Activated T-cell treated with anti-CD3 and anti-CD28 coated beads for 4 hours (primary cell): ENCODE data around the gene CYREN.
A peak's percentile ranks its signal among the peaks of the same experiment; 100 is the strongest.
"Not testable (repeated sequence)": the region's sequence is repeated elsewhere in the genome, so short reads cannot be mapped to it uniquely, and the experiment has no call there.

Source experiments
- DNase-seq: peaks from one replicate; pipeline ENCODE4 v3.0.0-alpha.2; 2020

The CYREN gene

GRCh38 chr7:135156290-135156689 lies 14.2 kb downstream of the CYREN start:
- DNase-seq, result no peak

GRCh38 chr7:135154734-135155133 lies 15.8 kb downstream of the CYREN start:
- no peak for DNase-seq

- DNase-seq, result no peak
Observed at GRCh38 chr7:135152442-135152841, 18.1 kb downstream of the CYREN start.

- DNase-seq, result no peak
Observed at GRCh38 chr7:135151533-135151932, 19.0 kb downstream of the CYREN start.

GRCh38 chr7:135151132-135151531 lies 19.4 kb downstream of the CYREN start:
- DNase-seq, result no peak

- no peak for DNase-seq
Observed at GRCh38 chr7:135150072-135150782, 20.3 kb downstream of the CYREN start.

- DNase-seq, result peak; percentile 51
Observed at GRCh38 chr7:135147899-135148721, 22.4 kb downstream of the CYREN start, which contains the start of gene TMEM140. Gene TMEM140 (plus strand): TSS chr7:135148072. CDS start chr7:135164442, 16,370 bp downstream.

GRCh38 chr7:135147341-135147898 lies 23.1 kb downstream of the CYREN start:
- DNase-seq, result no peak

GRCh38 chr7:135143885-135144668 lies 26.4 kb downstream of the CYREN start:
- no peak for DNase-seq

GRCh38 chr7:135129579-135129978 lies 40.9 kb downstream of the CYREN start:
- DNase-seq, result no peak

GRCh38 chr7:135128931-135129330 lies 41.6 kb downstream of the CYREN start:
- DNase-seq, result no peak

GRCh38 chr7:135124631-135125030 lies 45.9 kb downstream of the CYREN start:
- not testable (repeated sequence) for DNase-seq

GRCh38 chr7:135121868-135122267 lies 48.6 kb downstream of the CYREN start:
- no peak for DNase-seq

- DNase-seq, result no peak
Observed at GRCh38 chr7:135117096-135117495, 53.4 kb downstream of the CYREN start.
